Medulla oblongata (tissue), 1 donor: Measurements from ENCODE around the gene NPHP4.
A peak's percentile ranks its signal among the peaks of the same experiment; 100 is the strongest.

Source experiments
- DNase-seq: peaks from one replicate; pipeline ENCODE4 v3.0.0-alpha.2; 2015; ENCODE audit errors: extremely low spot score

The NPHP4 gene

DNA sequence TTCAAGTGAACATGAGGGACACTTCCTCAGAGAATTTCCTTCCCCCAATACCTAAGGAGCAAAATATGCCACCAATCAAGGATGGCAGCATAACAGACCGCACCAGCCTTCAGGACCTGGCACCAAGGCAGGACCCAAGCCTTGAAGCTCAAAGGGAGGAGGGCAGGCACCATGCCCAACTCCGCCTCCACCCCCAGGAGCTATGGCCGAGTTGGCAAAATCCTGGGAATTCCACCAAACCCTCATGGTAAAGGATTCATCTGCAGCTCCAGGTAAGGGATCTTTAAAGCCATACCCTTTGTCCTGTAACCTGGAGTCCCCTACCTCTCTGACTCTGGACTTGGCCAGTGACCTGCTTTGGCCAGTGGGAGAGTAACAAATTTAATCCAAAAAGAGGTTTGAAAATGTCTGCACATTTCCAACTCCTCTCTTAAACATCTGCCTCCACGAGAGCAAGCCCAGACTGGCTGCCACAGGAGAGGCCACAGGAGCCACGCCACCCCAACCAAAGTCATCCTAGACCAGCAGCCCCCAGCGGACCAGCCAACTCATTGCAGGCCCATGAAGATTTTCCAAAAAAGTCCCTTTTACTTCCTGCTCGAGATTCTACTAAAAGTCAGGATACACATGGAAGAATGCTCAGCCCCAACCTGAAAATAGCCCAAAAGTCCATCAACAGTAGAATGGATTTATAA, 41.9 kb downstream of the NPHP4 start:
- DNase-seq, result no peak

- no peak for DNase-seq
Measured at GRCh38 chr1:5949761-5950100, 42.5 kb downstream of the NPHP4 start.

DNA sequence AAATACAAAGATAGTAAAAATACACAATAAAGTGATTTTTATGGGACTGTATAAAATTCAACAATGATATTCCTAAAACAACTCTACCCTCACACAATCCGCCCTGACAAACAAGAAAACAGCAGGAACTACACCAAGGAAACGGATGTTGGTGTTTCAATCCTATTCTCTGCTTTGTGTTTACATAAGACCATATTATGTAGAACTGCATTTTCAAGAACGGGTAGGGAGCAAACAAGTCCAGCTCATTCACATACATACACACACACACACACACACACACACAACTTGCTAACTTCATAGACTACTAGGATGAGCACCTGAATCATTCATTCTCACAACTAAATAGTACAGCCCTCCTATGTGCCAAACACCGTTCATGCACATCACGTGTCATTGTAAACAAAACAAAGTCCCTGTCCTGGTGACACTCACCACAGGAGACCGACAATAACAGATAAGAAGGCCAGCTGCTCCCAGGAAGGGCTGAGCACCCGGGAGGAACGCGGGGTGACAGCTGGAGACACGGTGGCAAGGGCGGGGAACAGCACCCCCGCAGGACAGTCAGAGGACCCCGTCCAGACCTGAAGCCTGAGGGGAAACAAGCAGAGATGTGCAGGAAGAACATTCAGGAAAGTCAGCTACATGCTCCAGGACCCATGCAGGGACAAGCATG, 43.0 kb downstream of the NPHP4 start:
- no peak for DNase-seq

DNA sequence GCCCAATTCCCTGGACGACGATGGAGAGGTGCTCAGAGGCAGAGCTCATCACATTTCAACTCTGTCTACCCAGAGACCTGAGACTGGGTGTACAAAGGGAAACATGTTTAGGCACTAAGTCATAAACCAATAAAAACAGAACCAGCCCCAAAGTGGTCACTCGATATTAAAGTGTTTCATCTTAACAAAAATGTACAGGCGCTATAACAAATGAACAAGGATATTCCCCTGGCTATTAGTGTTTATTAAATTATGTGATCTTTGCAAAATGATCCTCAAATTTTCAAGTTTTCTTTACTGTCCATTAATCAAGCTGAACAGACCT, 43.6 kb downstream of the NPHP4 start:
- no peak for DNase-seq

DNA sequence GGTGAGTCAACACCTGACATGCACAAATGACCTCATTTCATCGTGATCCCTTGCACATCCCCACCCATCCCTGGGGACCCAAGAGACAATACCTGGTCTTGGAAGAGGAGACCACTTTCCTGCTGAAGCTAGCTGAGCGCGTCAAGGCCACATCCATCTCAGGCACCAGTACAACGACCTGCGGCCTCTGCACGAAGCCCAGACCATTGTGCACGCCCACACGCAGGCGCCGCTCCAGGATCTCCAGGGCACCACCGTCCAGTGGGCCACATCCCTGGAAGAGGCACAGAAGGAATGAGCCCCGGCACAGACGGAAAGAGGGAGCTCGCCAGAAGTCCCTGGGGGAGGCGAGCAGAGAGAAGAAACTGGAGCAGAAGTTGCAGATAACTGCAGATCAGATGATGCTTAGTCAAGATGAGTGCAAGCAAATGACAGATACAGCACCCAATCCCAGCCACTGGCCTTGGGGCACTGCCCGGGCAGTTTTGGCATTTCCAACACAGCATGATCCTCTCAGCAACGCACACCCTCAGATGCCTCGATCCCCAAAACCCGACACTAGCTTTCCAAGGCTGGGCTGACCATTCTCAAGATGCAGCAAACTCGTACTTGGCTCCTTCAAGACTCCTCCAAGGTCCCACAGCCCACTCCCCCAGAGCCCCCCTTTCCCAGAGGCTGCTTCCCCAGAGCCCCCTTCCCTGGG, 44.1 kb downstream of the NPHP4 start:
- no peak for DNase-seq

- DNase-seq, result no peak
Measured at GRCh38 chr1:5947071-5947821, 45.0 kb downstream of the NPHP4 start.

DNA sequence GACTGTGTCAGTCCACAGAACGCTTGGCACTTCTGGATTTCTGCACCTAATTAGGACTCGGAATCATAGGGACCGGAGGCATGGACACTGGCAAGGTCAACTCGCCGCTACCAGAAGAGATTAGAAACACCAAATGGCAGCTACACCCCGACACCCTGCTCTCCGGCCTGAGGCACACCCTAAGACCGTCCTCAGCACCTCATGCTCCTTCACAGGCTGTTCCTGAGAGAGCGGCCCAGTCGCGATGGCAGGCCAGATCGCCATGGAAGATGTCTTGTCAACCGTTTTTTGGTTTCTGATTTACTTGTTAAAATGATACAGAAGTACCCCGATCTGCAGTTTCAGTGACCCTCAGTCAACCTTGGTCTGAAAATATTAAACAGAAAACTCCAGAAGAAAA, 46.8 kb downstream of the NPHP4 start:
- DNase-seq, result no peak

GRCh38 chr1:5944843-5945167, 47.4 kb downstream of the NPHP4 start:
- no peak for DNase-seq

DNA sequence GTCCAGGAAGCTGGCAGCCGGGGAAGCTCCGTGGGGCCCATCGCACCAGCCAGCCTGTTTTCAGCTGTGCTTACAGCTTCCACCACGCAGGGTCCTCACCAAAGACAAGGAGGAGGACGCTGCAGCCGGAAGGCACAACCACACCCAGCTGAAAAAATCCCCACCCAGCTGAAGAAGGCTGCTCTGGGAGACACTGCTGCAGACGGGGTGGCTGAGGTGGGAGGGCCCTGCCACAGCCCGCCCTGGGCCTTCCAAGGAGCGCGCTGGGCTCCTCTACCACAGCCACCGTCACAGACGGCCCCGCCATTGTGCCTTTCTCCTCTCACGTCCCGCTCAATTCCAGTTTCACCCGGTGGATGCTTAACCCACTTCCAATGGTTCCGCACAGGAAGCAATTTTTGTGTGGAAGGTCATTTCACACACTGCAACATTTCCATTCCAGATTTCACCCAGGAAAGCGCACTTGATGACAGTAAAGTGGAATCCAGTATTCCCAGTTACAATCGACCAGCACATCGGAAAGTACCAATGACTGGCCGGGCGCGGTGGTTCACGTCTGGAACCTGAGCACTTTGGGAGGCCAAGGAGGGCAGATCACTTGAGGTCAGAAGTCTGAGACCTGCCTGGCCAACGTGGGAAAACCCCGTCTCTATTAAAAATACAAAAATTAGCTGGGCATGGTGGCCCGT, 47.9 kb downstream of the NPHP4 start:
- DNase-seq, result no peak

DNA sequence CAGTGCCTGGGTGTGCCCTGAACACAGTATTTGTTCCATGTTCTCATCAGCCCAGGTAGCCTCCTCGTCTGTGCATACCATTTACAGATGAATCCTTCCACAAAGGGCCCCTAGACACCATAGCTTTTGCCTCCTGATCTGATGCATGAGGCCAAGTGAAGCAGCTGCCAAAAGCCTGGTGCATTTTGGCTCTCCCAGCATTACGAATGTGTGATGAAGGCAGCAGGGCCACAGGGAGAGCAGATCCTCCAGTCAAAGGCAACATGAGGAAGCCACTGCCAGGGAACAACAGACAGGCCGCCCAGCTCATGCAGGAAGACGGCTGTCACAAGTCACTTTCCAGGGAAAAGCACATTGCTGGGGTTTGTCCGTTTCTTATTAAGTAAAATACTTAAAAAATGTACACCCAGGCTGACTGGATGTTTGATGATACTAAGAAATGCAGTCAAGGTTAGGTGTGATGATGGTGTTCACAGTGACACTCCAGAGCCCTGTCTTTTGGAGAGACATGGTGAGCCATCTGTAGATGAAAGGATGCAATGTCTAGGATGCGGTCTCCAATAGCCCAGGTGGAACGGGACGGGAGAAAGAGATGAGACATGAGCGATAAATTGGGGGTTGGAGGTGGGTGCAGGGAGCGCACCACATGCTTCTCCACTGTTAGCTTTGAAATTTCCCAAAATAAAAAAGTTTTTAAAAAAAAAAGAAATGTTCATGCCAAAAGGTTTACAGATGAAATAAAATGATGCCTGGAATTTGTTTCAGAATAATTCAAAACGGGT, 48.7 kb downstream of the NPHP4 start:
- peak; percentile 25 for DNase-seq

DNA sequence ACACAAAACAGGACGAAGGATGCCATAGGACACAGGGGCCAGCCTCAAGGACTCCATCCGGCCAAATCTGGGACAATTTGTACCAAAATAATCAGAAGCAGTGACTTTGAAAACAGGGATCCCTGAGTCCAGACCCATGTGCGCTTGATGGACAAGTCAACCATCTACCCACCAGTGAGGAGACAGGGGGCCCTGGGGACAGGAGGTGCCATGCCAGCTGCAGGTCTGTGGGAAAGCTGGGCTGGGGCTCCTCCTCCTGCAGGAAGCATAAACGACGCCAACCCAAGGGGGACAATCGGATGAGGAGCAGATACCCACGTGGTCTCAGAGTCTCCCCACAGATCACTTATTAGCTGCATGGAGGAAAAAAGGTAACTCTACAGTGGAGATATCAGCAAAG, 50.6 kb downstream of the NPHP4 start:
- DNase-seq, result no peak

GRCh38 chr1:5940723-5941407, 51.4 kb downstream of the NPHP4 start:
- no peak for DNase-seq

DNA sequence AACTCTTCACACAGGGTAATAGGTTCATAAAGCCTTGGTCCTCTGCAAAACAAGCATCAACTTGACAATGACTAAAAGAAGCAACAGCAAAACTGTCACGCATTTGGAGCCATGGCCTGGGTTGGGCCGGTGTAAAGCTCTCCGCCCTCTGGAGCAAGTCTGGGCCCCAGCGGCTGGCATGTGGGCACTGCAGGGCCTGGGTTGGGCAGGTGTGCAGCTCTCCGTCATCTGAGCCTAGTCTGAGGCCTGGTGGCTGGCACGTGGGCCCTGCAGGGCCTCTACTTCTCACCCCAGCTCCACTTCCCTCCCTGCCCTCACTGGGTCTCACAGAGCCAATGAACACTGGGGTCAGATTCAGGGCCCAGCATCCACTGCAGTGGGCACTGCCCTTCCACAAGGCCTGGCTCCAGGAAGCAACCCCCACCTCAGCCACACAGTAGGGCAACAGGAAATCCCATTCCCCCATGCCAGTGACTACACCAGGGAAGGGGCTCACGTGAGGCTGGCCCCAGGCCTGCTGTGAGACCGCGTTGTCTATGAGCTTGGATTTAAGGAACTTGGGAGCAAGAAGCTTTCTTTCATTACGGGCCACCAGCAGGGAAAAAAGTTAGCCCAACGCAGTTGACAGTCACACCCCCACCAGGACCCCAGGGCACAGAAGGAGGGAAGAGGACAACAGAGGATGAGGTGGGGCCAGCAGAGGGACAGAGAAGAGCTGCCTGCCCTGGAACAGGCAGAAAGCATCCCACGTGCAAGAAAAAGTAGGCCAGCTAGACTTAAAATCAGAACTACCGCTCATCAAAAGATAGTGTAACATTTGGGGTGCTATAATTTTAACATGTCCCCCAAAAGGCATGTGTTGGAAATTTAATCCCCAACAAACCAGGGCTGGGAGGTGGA, 52.7 kb downstream of the NPHP4 start:
- DNase-seq, result no peak

GRCh38 chr1:5938101-5938646, 54.1 kb downstream of the NPHP4 start:
- DNase-seq, result no peak

GRCh38 chr1:5937373-5937857, 54.8 kb downstream of the NPHP4 start:
- DNase-seq, result no peak

DNA sequence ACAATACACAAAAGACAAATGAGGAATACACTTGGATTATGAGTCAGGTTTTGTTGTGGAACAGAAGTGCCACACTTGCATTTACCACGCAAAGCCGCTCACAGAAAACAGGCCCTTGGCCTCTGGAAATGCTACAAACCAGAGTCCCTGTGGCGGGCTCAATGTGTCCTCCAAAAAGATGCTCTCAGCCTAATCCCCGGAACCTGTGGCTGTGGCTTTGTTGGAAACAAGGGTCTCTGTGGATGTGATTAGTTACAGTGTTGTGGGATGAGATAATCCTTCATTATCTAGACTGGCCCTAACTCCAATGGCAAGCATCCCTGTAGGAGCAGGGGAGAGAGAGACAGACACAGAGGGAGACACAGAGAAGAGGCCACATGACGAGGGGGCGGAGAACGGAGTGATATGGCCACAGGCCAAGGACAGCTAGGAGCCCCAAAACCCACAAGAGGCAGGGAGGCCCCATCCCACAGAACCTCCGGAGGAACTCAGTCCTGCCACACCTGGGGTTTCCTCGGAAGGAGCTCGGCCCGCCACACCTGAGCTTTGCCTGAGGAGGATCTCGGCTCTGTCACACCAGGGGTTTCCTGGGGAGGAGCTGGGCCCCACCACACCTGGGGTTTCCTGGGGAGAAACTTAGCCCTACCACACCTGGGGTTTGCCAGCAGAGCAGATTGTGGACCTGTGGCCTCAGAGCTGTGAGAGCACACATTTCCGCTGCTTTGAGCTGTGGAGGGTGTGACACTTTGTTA, 55.4 kb downstream of the NPHP4 start:
- DNase-seq, result no peak

GRCh38 chr1:5936126-5936525, 56.1 kb downstream of the NPHP4 start:
- DNase-seq, result no peak

- no peak for DNase-seq
Measured at GRCh38 chr1:5935026-5935425, 57.2 kb downstream of the NPHP4 start.
